ENCODE measurements around the gene NUDT14.

- TF ChIP-seq ZNF211 (tag by site-specific recombination; IDR thresholded peaks at IDR 0.05; ENCODE audit: low read depth): no peak
- no peak for TF ChIP-seq ZNF830 (tag by site-specific recombination; IDR thresholded peaks at IDR 0.05; ENCODE audit: low read depth)
- no peak for TF ChIP-seq ZNF549 (tag by site-specific recombination; IDR thresholded peaks at IDR 0.05)
- TF ChIP-seq CTCF (tag by site-specific recombination; IDR thresholded peaks at IDR 0.05): no peak
- no peak for TF ChIP-seq ZFP3 (tag by site-specific recombination; IDR thresholded peaks at IDR 0.05; ENCODE audit: low read depth)
- no peak for TF ChIP-seq TCF7L2 (IDR thresholded peaks at IDR 0.05; ENCODE audit: borderline replicate concordance, low read depth, low read length)
- no peak for TF ChIP-seq REST (tag by site-specific recombination; IDR thresholded peaks at IDR 0.05)
- TF ChIP-seq ZNF560 (tag by site-specific recombination; IDR thresholded peaks at IDR 0.05; ENCODE audit: borderline replicate concordance): no peak
- no peak for TF ChIP-seq ZEB2 (tag by site-specific recombination; IDR thresholded peaks at IDR 0.05)
- TF ChIP-seq ZNF558 (tag by site-specific recombination; IDR thresholded peaks at IDR 0.05): no peak
- TF ChIP-seq ZNF426 (tag by site-specific recombination; IDR thresholded peaks at IDR 0.05): no peak
These were observed 32.4 kb downstream of the NUDT14 start for GRCh38 chr14:105148604-105149145.

Data from HEK293 (cell line).